GM12873 (cell line): ENCODE results near the gene MEGF11.

Experiments used
- TF ChIP-seq, protein P1 (sequence below): IDR thresholded peaks from 2 replicates; pipeline ENCODE4 v1.5.1; 2012; ENCODE audit warnings: low read depth, mild to moderate bottlenecking, moderate library complexity, low read length, control low read depth; ENCODE audit not compliant: insufficient read depth; ENCODE audit errors: missing control alignments

Gene MEGF11

GRCh38 chr15:66123799-66124198 is 129.8 kb downstream of the MEGF11 start:
- TF ChIP-seq, protein P1, sequence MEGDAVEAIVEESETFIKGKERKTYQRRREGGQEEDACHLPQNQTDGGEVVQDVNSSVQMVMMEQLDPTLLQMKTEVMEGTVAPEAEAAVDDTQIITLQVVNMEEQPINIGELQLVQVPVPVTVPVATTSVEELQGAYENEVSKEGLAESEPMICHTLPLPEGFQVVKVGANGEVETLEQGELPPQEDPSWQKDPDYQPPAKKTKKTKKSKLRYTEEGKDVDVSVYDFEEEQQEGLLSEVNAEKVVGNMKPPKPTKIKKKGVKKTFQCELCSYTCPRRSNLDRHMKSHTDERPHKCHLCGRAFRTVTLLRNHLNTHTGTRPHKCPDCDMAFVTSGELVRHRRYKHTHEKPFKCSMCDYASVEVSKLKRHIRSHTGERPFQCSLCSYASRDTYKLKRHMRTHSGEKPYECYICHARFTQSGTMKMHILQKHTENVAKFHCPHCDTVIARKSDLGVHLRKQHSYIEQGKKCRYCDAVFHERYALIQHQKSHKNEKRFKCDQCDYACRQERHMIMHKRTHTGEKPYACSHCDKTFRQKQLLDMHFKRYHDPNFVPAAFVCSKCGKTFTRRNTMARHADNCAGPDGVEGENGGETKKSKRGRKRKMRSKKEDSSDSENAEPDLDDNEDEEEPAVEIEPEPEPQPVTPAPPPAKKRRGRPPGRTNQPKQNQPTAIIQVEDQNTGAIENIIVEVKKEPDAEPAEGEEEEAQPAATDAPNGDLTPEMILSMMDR, result no peak

DNA sequence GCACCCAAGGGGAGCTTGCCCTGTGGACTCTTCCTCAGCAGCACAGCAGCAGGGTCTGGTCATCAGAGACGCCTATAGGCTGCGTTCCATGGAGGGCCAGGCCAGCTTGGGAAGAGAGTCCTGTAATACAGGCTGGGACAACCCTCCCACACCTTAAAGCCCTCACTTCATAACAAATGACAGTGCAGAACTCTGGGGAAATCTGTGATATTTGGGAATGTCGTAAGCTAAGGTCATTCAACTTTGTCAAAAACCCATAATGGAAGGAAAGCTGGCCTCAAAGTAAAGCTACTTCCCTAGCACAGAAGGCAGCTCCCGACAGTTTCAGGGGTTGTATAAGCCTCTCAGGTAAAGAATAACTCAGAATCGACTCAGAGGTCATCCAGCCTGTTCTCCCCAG is 133.1 kb downstream of the MEGF11 start:
- TF ChIP-seq, protein P1, result no peak

DNA sequence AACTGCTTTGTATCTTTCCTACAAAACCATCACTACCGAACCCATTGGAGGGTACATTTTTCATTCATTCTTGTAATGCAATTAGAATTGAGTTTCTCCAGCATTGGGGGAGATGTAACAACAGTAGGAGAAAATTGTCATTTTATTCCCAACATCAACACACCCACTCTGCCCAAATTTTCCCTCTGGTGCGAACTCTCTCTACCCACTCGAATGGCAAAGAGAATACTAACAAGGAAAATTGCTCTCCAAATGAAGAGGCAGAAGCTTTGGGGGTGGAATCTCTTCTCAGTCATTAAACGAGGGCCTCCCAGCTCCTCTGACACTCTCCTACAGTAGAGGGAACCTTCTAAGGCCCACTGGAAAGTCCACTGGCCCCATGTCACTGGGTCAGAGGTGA is 135.7 kb downstream of the MEGF11 start:
- TF ChIP-seq, protein P1, result no peak

- TF ChIP-seq, protein P1, result no peak
Observed at GRCh38 chr15:66115568-66116206, 137.9 kb downstream of the MEGF11 start.

DNA sequence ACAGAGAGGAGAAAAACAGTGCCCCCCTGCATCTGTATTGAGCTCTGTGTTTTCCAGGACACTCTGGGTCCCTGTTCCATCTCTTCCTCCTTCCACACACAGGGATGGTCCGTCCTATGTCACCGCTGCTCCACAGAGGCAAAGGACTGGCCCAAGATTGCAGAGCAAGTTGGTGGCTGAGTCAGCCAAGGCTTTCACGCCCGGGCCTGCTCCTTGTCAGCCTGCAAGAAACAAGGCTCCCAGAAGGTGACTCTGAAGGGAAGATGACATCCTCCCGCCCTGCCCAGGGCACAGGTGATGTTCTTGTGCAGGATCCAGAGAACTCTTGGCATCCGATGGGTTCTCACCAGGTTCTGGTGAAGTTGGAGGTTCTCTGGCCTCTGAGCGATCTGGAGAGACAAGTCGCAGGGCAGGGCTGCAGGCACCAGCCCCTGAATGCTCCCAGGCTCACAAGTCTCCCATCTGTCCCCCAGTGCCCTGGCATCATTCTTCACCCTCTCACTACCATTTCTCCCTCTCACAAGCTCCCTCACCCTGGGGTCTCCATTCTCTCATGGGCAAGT is 138.6 kb downstream of the MEGF11 start:
- TF ChIP-seq, protein P1, result no peak

DNA sequence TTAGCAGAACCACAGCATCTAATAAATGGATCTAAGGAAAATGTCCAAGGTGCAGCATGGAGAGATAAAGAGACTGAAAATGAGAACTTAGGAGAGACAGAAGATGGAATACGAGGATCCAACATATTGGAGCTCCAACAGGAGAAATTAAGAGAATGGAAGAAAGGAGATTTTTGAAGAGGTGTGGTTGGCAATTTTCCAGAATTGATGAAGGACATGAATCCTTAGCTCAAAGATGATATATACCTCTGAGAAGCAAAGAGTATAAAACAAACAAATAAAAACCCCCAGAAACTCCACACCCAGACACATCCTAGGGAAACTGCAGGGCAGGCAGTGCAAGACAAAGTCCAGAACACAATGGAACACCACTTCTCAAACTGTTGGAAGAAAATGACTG is 141.2 kb downstream of the MEGF11 start:
- TF ChIP-seq, protein P1, result no peak

GRCh38 chr15:66111363-66111762 is 142.2 kb downstream of the MEGF11 start:
- TF ChIP-seq, protein P1, result no peak

- TF ChIP-seq, protein P1, result no peak
Observed at GRCh38 chr15:66110864-66111263, 142.7 kb downstream of the MEGF11 start.
